Parathyroid adenoma (tissue), 2 donors: Measurements from ENCODE around the gene TTC28.

ENCODE experiments used
- H2AFZ ChIP-seq: fragments of 300-600 bp; sonication (generic); one replicate; pipeline ENCODE4 v1.7.0; 2017; ENCODE audit warnings: antibody characterized with exemption, mild to moderate bottlenecking
- H3K27ac ChIP-seq: fragments of 300-600 bp; sonication (generic); one replicate; pipeline ENCODE4 v1.7.0; 2017
- H3K27me3 ChIP-seq: fragments of 300-600 bp; sonication (generic); one replicate; pipeline ENCODE4 v1.7.0; 2017; ENCODE audit warnings: low read length; ENCODE audit not compliant: control insufficient read depth, insufficient read depth
- H3K36me3 ChIP-seq: fragments of 300-600 bp; sonication (generic); one replicate; pipeline ENCODE4 v1.7.0; 2017; ENCODE audit warnings: low read length; ENCODE audit not compliant: control insufficient read depth, insufficient read depth
- H3K4me1 ChIP-seq: fragments of 300-600 bp; sonication (generic); one replicate; pipeline ENCODE4 v1.7.0; 2017; ENCODE audit warnings: control low read depth
- H3K4me2 ChIP-seq: fragments of 300-600 bp; sonication (generic); one replicate; pipeline ENCODE4 v1.7.0; 2017; ENCODE audit warnings: low read length
- H3K4me3 ChIP-seq: fragments of 300-600 bp; sonication (generic); one replicate; pipeline ENCODE4 v1.7.0; 2017; ENCODE audit warnings: low read depth, low read length
- H3K79me2 ChIP-seq: fragments of 300-600 bp; sonication (generic); one replicate; pipeline ENCODE4 v1.7.0; 2017; ENCODE audit warnings: control low read depth
- H3K9ac ChIP-seq: fragments of 300-600 bp; sonication (generic); one replicate; pipeline ENCODE4 v1.7.0; 2017; ENCODE audit warnings: mild to moderate bottlenecking
- H3K9me3 ChIP-seq: fragments of 300-600 bp; sonication (generic); one replicate; pipeline ENCODE4 v1.7.0; 2017; ENCODE audit warnings: low read length; ENCODE audit not compliant: control insufficient read depth
- TF ChIP-seq, protein P1 (sequence below): fragments of 300-600 bp; sonication (generic); IDR thresholded peaks from one replicate; pipeline ENCODE4 v1.7.0; 2017; ENCODE audit warnings: antibody characterized with exemption, mild to moderate bottlenecking
- donor health status: primary hyperparathyroidism.

TTC28 gene

DNA sequence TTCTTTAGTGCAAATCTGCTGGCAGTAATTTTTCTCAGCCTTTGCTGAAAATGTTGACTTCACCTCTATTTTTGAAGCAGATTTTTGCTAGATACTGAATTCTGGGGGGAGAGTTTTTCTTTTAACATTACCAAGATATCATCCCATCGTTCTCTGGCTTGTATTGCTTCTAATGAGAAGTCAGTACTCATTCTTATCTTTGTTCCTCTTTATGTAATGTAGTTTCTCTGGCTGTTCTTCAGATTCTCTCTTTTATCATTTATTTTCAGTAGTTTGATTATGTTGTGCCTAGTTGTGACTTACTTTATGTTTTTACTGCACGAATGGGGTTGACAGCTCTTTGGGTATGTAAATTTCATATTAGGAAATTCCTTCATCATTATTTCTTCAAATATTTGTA lies 441.9 kb downstream of the TTC28 start:
- no peak overlapping the region for H3K4me3 ChIP-seq
- TF ChIP-seq, protein P1, sequence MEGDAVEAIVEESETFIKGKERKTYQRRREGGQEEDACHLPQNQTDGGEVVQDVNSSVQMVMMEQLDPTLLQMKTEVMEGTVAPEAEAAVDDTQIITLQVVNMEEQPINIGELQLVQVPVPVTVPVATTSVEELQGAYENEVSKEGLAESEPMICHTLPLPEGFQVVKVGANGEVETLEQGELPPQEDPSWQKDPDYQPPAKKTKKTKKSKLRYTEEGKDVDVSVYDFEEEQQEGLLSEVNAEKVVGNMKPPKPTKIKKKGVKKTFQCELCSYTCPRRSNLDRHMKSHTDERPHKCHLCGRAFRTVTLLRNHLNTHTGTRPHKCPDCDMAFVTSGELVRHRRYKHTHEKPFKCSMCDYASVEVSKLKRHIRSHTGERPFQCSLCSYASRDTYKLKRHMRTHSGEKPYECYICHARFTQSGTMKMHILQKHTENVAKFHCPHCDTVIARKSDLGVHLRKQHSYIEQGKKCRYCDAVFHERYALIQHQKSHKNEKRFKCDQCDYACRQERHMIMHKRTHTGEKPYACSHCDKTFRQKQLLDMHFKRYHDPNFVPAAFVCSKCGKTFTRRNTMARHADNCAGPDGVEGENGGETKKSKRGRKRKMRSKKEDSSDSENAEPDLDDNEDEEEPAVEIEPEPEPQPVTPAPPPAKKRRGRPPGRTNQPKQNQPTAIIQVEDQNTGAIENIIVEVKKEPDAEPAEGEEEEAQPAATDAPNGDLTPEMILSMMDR = no peak
- H3K9me3 ChIP-seq = no peaks in the 10 kb centered on the region
- H3K27me3 ChIP-seq = no peaks in the 10 kb centered on the region
- no peak overlapping the region for H3K9ac ChIP-seq
- H3K79me2 ChIP-seq = no peaks in the 10 kb centered on the region
- H3K27ac ChIP-seq = no peak overlapping the region
- no peaks in the 10 kb centered on the region for H3K36me3 ChIP-seq
- H2AFZ ChIP-seq = no peak overlapping the region
- H3K4me1 ChIP-seq = no peaks in the 10 kb centered on the region
- no peak overlapping the region for H3K4me2 ChIP-seq

DNA sequence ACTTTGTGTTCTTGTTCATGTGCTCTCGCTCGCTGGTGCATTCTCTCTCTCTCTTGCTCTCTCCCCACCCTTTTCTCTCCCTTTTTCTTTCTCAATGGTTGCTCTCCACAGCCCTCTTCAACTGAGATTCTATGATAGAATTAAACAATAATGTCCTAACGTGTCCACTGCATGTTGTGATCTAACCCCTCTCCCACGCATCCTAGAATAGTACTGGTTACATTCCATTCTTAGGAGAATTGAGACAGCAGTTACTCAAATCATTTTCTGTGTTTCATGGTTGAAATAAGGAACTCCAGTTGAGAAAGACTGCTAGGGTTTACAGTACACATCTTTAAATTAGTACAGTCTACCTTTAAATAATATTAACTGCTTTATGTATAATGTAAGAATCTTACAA lies 442.5 kb downstream of the TTC28 start:
- Histone ChIP-seq H3K27ac (no peak overlapping the region), H2AFZ (no peak overlapping the region), H3K4me2 (no peak overlapping the region), H3K4me1 (no peaks in the 10 kb centered on the region), H3K9me3 (no peaks in the 10 kb centered on the region), H3K4me3 (no peak overlapping the region), H3K27me3 (no peaks in the 10 kb centered on the region), H3K36me3 (no peaks in the 10 kb centered on the region), H3K9ac (no peak overlapping the region), H3K79me2 (no peaks in the 10 kb centered on the region)
- TF ChIP-seq, protein P1 = no peak

DNA sequence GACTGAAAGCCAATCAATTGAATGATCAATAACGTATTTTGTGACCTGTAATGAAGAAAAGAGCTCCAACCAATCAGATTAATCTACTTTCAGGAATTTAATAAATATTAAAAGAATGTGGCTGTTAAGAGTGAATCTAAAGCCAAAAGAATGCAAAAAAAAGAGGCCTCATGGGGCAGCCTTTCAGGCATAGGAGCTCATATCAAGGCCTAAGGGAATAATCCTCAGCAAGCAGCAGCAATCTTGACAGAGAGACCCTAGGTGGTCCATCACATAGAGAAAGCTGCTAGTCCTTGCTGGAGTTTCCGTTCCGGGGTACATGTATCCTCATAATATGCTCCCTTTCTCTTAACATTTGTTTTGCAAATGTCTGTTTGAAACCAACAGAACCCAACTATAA lies 447.4 kb downstream of the TTC28 start:
- Histone ChIP-seq H3K79me2 (no peaks in the 10 kb centered on the region), H3K4me2 (no peak overlapping the region), H3K27me3 (no peaks in the 10 kb centered on the region), H3K4me3 (no peak overlapping the region), H3K9me3 (no peaks in the 10 kb centered on the region), H3K9ac (no peak overlapping the region), H3K4me1 (no peaks in the 10 kb centered on the region), H3K36me3 (no peaks in the 10 kb centered on the region), H3K27ac (no peak overlapping the region), H2AFZ (no peak overlapping the region)
- TF ChIP-seq, protein P1 = no peak

DNA sequence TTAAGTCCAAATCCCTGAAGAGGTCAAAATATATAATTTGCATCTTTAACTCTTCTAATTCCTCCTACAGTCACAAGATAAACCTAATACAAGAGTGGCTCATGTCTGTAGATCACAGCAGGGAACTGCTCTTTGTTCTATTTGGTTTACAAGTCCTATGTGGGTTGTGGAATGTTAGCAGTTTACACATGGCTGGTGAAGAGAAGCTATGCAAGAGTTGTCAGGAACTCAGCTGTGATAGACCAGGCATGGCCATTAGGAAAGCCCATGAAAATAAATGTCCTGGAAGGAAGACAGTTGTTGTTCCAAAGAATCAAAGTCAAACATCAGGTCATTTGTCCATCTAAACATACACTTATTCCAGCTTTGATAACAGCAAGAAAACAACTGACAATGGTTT lies 448.2 kb downstream of the TTC28 start:
- no peaks in the 10 kb centered on the region for H3K36me3 ChIP-seq

DNA sequence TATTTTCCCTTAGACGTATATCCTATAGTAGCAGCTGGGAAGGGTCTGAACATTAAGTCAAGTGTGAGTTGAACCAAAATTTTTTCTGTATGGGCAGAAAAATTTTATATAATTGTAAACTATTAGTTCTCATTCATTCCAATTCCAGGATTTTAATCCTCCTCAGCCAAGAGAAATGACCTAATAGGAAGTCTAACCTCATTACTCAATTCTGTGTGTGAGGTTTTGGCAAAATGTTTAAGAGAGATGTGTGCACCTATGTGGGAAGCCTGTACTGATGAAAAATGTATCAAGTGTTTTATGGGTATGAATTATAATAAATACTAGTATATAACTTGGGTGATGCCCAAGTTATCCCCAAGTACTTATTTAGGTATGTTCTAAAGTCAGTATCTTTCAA lies 449.0 kb downstream of the TTC28 start:
- H3K79me2 ChIP-seq = no peaks in the 10 kb centered on the region
- no peaks in the 10 kb centered on the region for H3K36me3 ChIP-seq
- TF ChIP-seq, protein P1 = no peak
- no peaks in the 10 kb centered on the region for H3K27me3 ChIP-seq
- H3K27ac ChIP-seq = no peak overlapping the region
- H3K4me2 ChIP-seq = no peak overlapping the region
- no peak overlapping the region for H2AFZ ChIP-seq
- no peak overlapping the region for H3K4me3 ChIP-seq
- no peak overlapping the region for H3K9ac ChIP-seq
- no peaks in the 10 kb centered on the region for H3K4me1 ChIP-seq
- no peaks in the 10 kb centered on the region for H3K9me3 ChIP-seq

More for the DNA sequence above, 448.2 kb downstream of the TTC28 start:
- Histone ChIP-seq H3K4me1 (no peaks in the 10 kb centered on the region), H3K27me3 (no peaks in the 10 kb centered on the region), H3K27ac (no peak overlapping the region), H3K9me3 (no peaks in the 10 kb centered on the region), H2AFZ (no peak overlapping the region), H3K4me3 (no peak overlapping the region), H3K79me2 (no peaks in the 10 kb centered on the region), H3K9ac (no peak overlapping the region), H3K4me2 (no peak overlapping the region)
- TF ChIP-seq, protein P1 = no peak
